Keratinocyte (primary cell): Measurements from ENCODE around the gene SLC25A42. TPM values are rescaled to one million over a fixed set of nuclear protein-coding genes. Genes with fewer than 3 reads are reported as not detected.

Experiments
- DNase-seq: peaks from one replicate; pipeline ENCODE4 v3.0.0-alpha.2; 2011; ENCODE audit warnings: low read depth, missing footprints, low spot score
- FAIRE-seq: peaks from 2 replicates; lab custom pipeline; 2011; peaks lifted over from hg19 to GRCh38; lab: Jason Lieb, UNC
- H2AFZ ChIP-seq: 2 replicates; pipeline ENCODE4 v1.6.0; 2012; ENCODE audit warnings: low read length, control low read depth, inconsistent platforms; ENCODE audit not compliant: control insufficient read depth
- H3K27ac ChIP-seq: 2 replicates; pipeline ENCODE4 v1.5.1; 2011; ENCODE audit warnings: low read length; ENCODE audit not compliant: control insufficient read depth, insufficient read depth
- H3K27me3 ChIP-seq: 3 replicates; pipeline ENCODE4 v1.6.0; 2011; ENCODE audit warnings: low read length; ENCODE audit not compliant: control insufficient read depth, insufficient read depth; ENCODE audit errors: extremely low read depth
- H3K36me3 ChIP-seq, 2 experiments: 2 replicates in 1 of 2; 3 replicates in 1 of 2; pipeline ENCODE4 v1.5.1; 2011; ENCODE audit warnings: low read length in 2 of 2, mild to moderate bottlenecking in 1 of 2; ENCODE audit not compliant: control insufficient read depth in 2 of 2, insufficient read depth in 2 of 2; ENCODE audit errors: extremely low read depth in 1 of 2
- H3K4me1 ChIP-seq: 3 replicates; pipeline ENCODE4 v1.5.1; 2011; ENCODE audit warnings: low read length; ENCODE audit not compliant: control insufficient read depth, insufficient read depth; ENCODE audit errors: extremely low read depth
- H3K4me2 ChIP-seq: 3 replicates; pipeline ENCODE4 v1.6.0; 2011; ENCODE audit warnings: low read depth, low read length; ENCODE audit not compliant: control insufficient read depth, insufficient read depth; ENCODE audit errors: extremely low read depth
- H3K4me3 ChIP-seq, 3 experiments: fragments of 200-600 bp in 1 of 3; sonication (generic) in 1 of 3; 2 replicates in 2 of 3; 3 replicates in 1 of 3; pipeline ENCODE4 v1.5.1; 2011 to 2016; ENCODE audit warnings: low read length in 3 of 3, mild to moderate bottlenecking in 3 of 3, control low read depth in 2 of 3, inconsistent platforms in 1 of 3, low read depth in 1 of 3, mixed read lengths in 1 of 3, mixed run types in 1 of 3, moderate library complexity in 1 of 3; ENCODE audit not compliant: control insufficient read depth in 2 of 3, insufficient read depth in 2 of 3; ENCODE audit errors: extremely low read depth in 1 of 3
- H3K79me2 ChIP-seq: 2 replicates; pipeline ENCODE4 v1.6.0; 2012; ENCODE audit warnings: low read length; ENCODE audit not compliant: control insufficient read depth, insufficient read depth
- H3K9ac ChIP-seq: 3 replicates; pipeline ENCODE4 v1.6.0; 2011; ENCODE audit warnings: low read length; ENCODE audit not compliant: control insufficient read depth, insufficient read depth; ENCODE audit errors: extremely low read depth
- H3K9me1 ChIP-seq: 3 replicates; pipeline ENCODE4 v1.6.0; 2011; ENCODE audit warnings: low read length; ENCODE audit not compliant: control insufficient read depth, insufficient read depth; ENCODE audit errors: extremely low read depth
- H3K9me3 ChIP-seq: 2 replicates; pipeline ENCODE4 v1.5.1; 2012; ENCODE audit warnings: low read depth, low read length; ENCODE audit not compliant: control insufficient read depth
- H4K20me1 ChIP-seq: 3 replicates; pipeline ENCODE4 v1.6.0; 2011; ENCODE audit warnings: low read length; ENCODE audit not compliant: control insufficient read depth, insufficient read depth; ENCODE audit errors: extremely low read depth
- EZH2 ChIP-seq: IDR thresholded peaks from one replicate; pipeline ENCODE4 v1.6.1; 2012; ENCODE audit warnings: inconsistent platforms, mild to moderate bottlenecking, low read length, moderate library complexity
- dilution Hi-C: fragments of 300-500 bp; cut with MboI; formaldehyde crosslinking; loops from one replicate; pipeline ENCODE4 v1.7.0; 2020; ENCODE audit warnings: low sequenced_read_pairs; ENCODE audit not compliant: extremely low pct_ligation_motif_present
- polyA plus RNA-seq, 5 experiments: library from polyadenylated mRNA; depleted of rRNA in 3 of 5; stranded (reverse) in 3 of 5; stranded (forward) in 1 of 5; unstranded in 1 of 5; fragments of >200 nt; gene quantifications; 1 replicate in 1 of 5; 2 replicates in 3 of 5; 3 replicates in 1 of 5; pipeline versions ENCODE4 v1.2.1 to v1.2.3, GENCODE V29; 2011 to 2012; ENCODE audit warnings: missing spikeins in 2 of 5, low read depth in 1 of 5, low replicate concordance in 1 of 5
- TF ChIP-seq, protein P1 (sequence below), 3 experiments: IDR thresholded peaks in 1 of 3; conservative IDR thresholded peaks in 1 of 3; optimal IDR thresholded peaks in 1 of 3; 2 replicates in 2 of 3; 3 replicates in 1 of 3; pipeline versions ENCODE3 to v1.5.1; 2011; ENCODE audit warnings: low read length in 3 of 3, mild to moderate bottlenecking in 3 of 3, moderate library complexity in 2 of 3, control low read depth in 1 of 3, inconsistent platforms in 1 of 3; ENCODE audit not compliant: insufficient read depth in 2 of 3; ENCODE audit errors: extremely low read depth in 1 of 3

Gene SLC25A42
- polyA plus RNA-seq, 1 donor (not counting 4 experiments of a cell fraction or from before 2014, with no cell fraction given): 1.2 TPM

DNA sequence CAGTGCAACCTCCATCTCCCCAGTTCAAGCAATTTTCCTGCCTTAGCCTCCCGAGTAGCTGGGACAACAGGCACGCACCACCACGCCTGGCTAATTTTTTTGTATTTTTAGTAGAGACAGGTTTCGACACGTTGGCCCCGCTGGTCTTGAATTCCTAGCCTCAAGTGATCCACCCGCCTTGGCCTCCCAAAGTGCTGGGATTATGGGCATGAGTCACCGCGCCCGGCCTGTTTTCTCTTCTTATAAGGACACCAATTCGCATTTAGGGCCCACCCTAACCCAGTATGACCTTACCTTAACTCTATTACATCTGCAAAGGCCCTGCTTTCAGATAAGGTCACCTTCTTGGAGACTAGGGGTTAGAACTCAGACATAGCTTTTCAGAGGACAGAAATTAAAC, 39.4 kb downstream of the SLC25A42 start:
- H3K9me3 ChIP-seq: peaks cover 2% of the 10 kb centered on the region
- H2AFZ ChIP-seq: no peak overlapping the region
- H3K27me3 ChIP-seq: no peaks in the 10 kb centered on the region
- dilution Hi-C loops: no loop called here
- no peaks in the 10 kb centered on the region for H3K79me2 ChIP-seq
- no peak overlapping the region for H3K9ac ChIP-seq
- no peak overlapping the region for H3K4me3 ChIP-seq
- DNase-seq (peak; percentile 19), FAIRE-seq (no peak)
- no peaks in the 10 kb centered on the region for H3K4me1 ChIP-seq
- no peak overlapping the region for H3K4me2 ChIP-seq
- no peaks in the 10 kb centered on the region for H3K9me1 ChIP-seq
- H3K36me3 ChIP-seq: no peaks in the 10 kb centered on the region
- H4K20me1 ChIP-seq: no peaks in the 10 kb centered on the region
- TF ChIP-seq EZH2: no peak
- TF ChIP-seq, protein P1, sequence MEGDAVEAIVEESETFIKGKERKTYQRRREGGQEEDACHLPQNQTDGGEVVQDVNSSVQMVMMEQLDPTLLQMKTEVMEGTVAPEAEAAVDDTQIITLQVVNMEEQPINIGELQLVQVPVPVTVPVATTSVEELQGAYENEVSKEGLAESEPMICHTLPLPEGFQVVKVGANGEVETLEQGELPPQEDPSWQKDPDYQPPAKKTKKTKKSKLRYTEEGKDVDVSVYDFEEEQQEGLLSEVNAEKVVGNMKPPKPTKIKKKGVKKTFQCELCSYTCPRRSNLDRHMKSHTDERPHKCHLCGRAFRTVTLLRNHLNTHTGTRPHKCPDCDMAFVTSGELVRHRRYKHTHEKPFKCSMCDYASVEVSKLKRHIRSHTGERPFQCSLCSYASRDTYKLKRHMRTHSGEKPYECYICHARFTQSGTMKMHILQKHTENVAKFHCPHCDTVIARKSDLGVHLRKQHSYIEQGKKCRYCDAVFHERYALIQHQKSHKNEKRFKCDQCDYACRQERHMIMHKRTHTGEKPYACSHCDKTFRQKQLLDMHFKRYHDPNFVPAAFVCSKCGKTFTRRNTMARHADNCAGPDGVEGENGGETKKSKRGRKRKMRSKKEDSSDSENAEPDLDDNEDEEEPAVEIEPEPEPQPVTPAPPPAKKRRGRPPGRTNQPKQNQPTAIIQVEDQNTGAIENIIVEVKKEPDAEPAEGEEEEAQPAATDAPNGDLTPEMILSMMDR (optimal IDR thresholded peaks at IDR 0.05 in 1 of 3, IDR thresholded peaks at IDR 0.05 in 1 of 3, conservative IDR thresholded peaks at IDR 0.05 in 1 of 3; ENCODE audit: extremely low read depth in 1 of 3, insufficient read depth in 2 of 3, low read length in 3 of 3): no peak
- H3K27ac ChIP-seq: no peak overlapping the region

DNA sequence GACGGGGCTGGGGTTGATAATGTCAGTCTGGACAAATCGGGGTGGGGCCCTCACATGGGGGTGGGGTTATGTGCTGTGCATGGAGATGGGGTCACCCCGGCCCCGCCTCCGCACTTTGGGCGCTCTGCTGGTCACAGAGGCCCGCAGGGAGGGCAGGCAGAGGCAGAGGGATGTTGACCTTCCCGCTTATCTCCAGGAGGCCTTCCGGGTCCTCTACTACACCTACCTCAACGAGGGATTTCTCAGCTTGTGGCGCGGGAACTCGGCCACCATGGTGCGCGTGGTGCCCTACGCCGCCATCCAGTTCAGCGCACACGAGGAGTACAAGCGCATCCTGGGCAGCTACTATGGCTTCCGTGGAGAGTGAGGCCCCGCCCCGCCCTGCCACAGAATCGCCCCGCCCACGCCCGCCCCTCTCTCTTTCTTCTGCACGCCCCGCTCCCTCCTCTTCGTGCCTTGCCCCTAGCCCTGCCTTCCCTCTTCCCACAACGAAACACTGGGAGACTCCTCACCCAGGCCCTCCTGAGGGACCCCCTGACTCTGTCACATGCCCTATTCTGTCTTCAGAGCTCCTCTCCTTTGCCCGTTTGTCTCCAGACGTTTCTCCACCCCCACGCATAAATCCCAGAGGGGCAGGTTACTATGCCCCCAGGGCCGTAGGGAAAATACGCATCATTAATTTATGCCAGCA, 41.7 kb downstream of the SLC25A42 start:
- Histone ChIP-seq H3K36me3 (no peaks in the 10 kb centered on the region), H3K79me2 (no peaks in the 10 kb centered on the region), H3K4me1 (no peaks in the 10 kb centered on the region), H3K4me3 (peak overlapping the region; percentile 30 to 57 (median 46)), H3K9me1 (no peaks in the 10 kb centered on the region), H3K27me3 (peaks cover under 1% of the 10 kb centered on the region), H3K9ac (no peak overlapping the region), H3K27ac (no peak overlapping the region), H4K20me1 (no peaks in the 10 kb centered on the region), H3K9me3 (peaks cover 2% of the 10 kb centered on the region), H3K4me2 (peak overlapping the region; percentile 67), H2AFZ (peak overlapping the region; percentile 90)
- dilution Hi-C loops: no loop called here
- DNase-seq (no peak), FAIRE-seq (no peak)
- TF ChIP-seq, protein P1 (optimal IDR thresholded peaks at IDR 0.05 in 1 of 3, IDR thresholded peaks at IDR 0.05 in 1 of 3, conservative IDR thresholded peaks at IDR 0.05 in 1 of 3; ENCODE audit: extremely low read depth in 1 of 3, insufficient read depth in 2 of 3, low read length in 3 of 3): no peak
- TF ChIP-seq EZH2: no peak
